Cardiac muscle cell (in vitro differentiated cells and primary cell): Measurements from ENCODE around the gene STK25. TPM values are rescaled to one million over a fixed set of nuclear protein-coding genes. Genes with fewer than 3 reads are reported as not detected.

Experiments
- DNase-seq, 2 donors: peaks; one replicate each; pipeline versions ENCODE4 v3.0.0 to v3.0.0-alpha.2; 2010 to 2017; ENCODE audit warnings: low read depth in 1 of 2, low spot score in 1 of 2
- H3K27ac ChIP-seq: fragments of 200-600 bp; sonication (generic); 2 replicates; pipeline ENCODE4 v1.5.1; 2016
- H3K27me3 ChIP-seq: fragments of 200-600 bp; sonication (generic); 2 replicates; pipeline ENCODE4 v1.6.0; 2016; ENCODE audit warnings: control low read depth
- H3K36me3 ChIP-seq: fragments of 200-600 bp; sonication (generic); 2 replicates; pipeline ENCODE4 v1.5.1; 2016; ENCODE audit warnings: control low read depth
- H3K4me1 ChIP-seq: fragments of 200-600 bp; sonication (generic); 2 replicates; pipeline ENCODE4 v1.8.1; 2017; ENCODE audit warnings: low read depth, mild to moderate bottlenecking, mixed run types
- H3K4me3 ChIP-seq: fragments of 200-600 bp; sonication (generic); 2 replicates; pipeline ENCODE4 v1.5.1; 2016; ENCODE audit warnings: mild to moderate bottlenecking
- H3K9me3 ChIP-seq: fragments of 200-600 bp; sonication (generic); 2 replicates; pipeline ENCODE4 v1.5.1; 2017; ENCODE audit warnings: low read depth, mild to moderate bottlenecking, control low read depth
- CTCF ChIP-seq: IDR thresholded peaks from 2 replicates; pipeline ENCODE4 v1.5.1; 2012; ENCODE audit warnings: low read depth, mild to moderate bottlenecking, low read length
- polyA plus RNA-seq: library from polyadenylated mRNA; unstranded; fragments of >200 nt; fragmentation: Nextera tagmentation; extraction: Ambion mirVana; gene quantifications from 2 replicates; pipeline ENCODE4 v1.2.1, GENCODE V29; 2016
- total RNA-seq: library from RNA; depleted of rRNA; stranded (reverse); fragments of >200 nt; gene quantifications from 2 replicates; pipeline ENCODE4 v1.2.3, GENCODE V29; 2016

Gene STK25
- total and polyA plus RNA-seq, 2 experiments from 2014 or later: 295 to 422 TPM

- Histone ChIP-seq H3K27ac (no peak overlapping the region), H3K4me3 (no peak overlapping the region), H3K27me3 (no peaks in the 10 kb centered on the region), H3K9me3 (no peaks in the 10 kb centered on the region), H3K4me1 (no peaks in the 10 kb centered on the region), H3K36me3 (no peaks in the 10 kb centered on the region)
- no peak for DNase-seq
- no peak for TF ChIP-seq CTCF
These were observed 8.2 kb upstream of the STK25 start for GRCh38 chr2:241516520-241516965.

GRCh38 chr2:241514986-241515737 lies 6.8 kb upstream of the STK25 start:
- Histone ChIP-seq H3K9me3 (no peaks in the 10 kb centered on the region), H3K4me1 (no peaks in the 10 kb centered on the region), H3K36me3 (no peaks in the 10 kb centered on the region), H3K27me3 (no peaks in the 10 kb centered on the region), H3K27ac (no peak overlapping the region), H3K4me3 (no peak overlapping the region)
- TF ChIP-seq CTCF: no peak
- DNase-seq: no peak

DNA sequence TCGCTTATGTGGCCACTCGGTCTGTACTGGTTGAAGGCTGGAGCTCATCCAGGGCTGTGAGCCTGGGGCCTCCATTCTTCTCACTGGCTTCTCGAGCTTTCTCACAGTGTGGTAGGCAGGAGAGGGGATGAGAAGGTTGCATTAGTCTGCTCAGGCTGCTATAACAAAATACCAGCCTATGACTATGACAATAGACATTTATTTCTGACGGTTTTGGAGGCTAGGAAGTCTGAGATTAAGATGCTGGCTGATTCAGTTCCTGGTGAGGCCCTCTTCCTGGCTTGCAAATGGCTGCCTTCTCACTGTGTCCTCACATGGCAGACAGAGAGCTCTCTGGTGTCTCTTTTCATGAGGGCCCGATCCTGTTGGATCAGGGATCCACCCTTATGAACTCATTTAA lies 6.2 kb upstream of the STK25 start:
- TF ChIP-seq CTCF: no peak
- Histone ChIP-seq H3K4me3 (no peak overlapping the region), H3K4me1 (no peaks in the 10 kb centered on the region), H3K9me3 (no peaks in the 10 kb centered on the region), H3K27me3 (no peaks in the 10 kb centered on the region), H3K36me3 (no peaks in the 10 kb centered on the region), H3K27ac (no peak overlapping the region)
- no peak for DNase-seq

DNA sequence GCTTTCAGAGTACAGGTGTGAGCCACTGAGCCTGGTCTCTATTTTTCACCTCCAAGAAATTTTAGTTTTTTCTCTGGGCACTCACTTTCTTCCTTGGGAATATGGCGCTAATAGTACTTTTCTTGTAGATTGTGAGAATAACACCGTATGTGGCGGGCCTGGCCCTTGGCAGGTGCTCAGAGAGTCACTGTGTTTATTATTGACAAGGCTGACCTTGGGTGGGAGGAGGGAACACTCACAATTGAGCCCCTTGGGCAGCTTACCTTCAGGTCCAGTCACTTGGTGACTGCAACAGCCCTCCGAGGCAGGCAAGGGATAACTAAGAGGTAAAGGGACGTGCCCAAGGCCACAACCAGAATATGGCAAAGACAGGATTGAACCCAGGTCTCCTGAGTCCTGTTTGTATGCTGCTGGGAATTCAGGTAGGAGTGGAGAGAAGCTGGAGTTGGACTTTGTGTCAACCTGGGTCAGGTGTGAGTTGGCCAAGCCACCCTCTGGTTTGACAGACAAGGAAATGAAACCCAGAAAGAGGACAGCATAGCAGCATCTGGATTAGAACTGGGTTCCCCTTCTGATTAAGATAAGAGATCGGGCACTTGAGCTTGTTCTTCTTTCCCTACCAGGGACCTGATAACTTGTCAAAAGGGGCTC lies 2.8 kb upstream of the STK25 start:
- Histone ChIP-seq H3K27me3 (no peaks in the 10 kb centered on the region), H3K36me3 (no peaks in the 10 kb centered on the region), H3K27ac (no peak overlapping the region), H3K4me1 (peaks cover 11% of the 10 kb centered on the region), H3K4me3 (no peak overlapping the region), H3K9me3 (no peaks in the 10 kb centered on the region)
- no peak for DNase-seq
- no peak for TF ChIP-seq CTCF

DNA sequence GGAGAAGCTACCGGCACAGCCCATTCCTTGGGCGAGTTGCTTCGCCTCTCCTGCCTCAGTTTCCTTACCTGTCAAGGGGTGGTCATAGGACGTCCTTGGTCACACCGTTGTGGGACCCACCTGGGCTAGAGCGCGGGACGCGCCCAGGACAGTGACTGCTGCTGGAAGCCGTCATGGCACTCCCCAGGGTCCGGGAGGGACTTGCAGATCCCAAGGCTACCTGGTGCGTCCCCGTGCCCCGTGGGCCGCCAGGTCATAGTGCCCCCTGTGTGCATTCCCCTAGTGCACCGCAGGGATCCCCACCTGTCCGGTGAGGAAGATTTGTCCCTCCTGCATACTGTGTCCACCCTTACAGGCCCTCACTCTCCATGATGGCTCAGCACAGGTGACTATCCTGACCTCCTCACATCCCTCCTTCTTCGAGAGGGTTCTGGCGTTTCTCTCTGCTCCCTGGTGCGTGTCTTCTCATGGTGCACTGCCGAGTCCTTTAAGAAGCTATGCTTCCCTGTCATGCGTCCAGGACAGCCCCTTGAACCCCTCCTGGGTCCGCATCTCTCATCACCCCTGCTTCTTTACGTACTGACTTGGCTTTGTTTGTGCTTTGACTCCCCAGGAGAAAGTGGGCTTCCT lies 886 bp upstream of the STK25 start:
- DNase-seq: no peak
- Histone ChIP-seq H3K9me3 (no peaks in the 10 kb centered on the region), H3K27me3 (no peaks in the 10 kb centered on the region), H3K4me3 (peak overlapping the region; percentile 94), H3K27ac (peak overlapping the region; percentile 77), H3K4me1 (peaks cover 22% of the 10 kb centered on the region), H3K36me3 (no peaks in the 10 kb centered on the region)
- no peak for TF ChIP-seq CTCF
